ENCODE results near the gene ICE1. TPM values are rescaled to one million over a fixed set of nuclear protein-coding genes. Genes with fewer than 3 reads are reported as not detected.
A peak's percentile ranks its signal among the peaks of the same experiment; 100 is the strongest.

Gene ICE1
- total and polyA plus RNA-seq, 2 donors (not counting 1 experiment from before 2014, with no cell fraction given) = 6.5 to 39.7 TPM

GRCh38 chr5:5419291-5420210 lies 2.9 kb upstream of the ICE1 start:
- POLR2A ChIA-PET = no interaction called here

More at GRCh38 chr5:5419291-5420210, 2.9 kb upstream of the ICE1 start:
- Mint-ChIP-seq H3K4me3 (no peak overlapping the region), H3K9me3 (ENCODE audit: insufficient read depth) (no peaks in the 10 kb centered on the region), H3K27ac (no peak overlapping the region), H3K4me1 (peaks cover 21% of the 10 kb centered on the region), H3K27me3 (no peaks in the 10 kb centered on the region)
- Histone ChIP-seq H3K4me1 (ENCODE audit: control insufficient read depth in 2 of 2, insufficient read depth in 2 of 2, low read length in 2 of 2) (peaks cover 25 to 30% of the 10 kb centered on the region in 2 donors), H3K9ac (ENCODE audit: low read length) (no peak overlapping the region), H3K36me3 (replicated peaks in 1 of 2; ENCODE audit: control extremely low read depth in 1 of 2, control insufficient read depth in 1 of 2, extremely low read depth in 1 of 2, insufficient read depth in 2 of 2, low read length in 1 of 2) (peaks cover 0 to 3% of the 10 kb centered on the region in 2 experiments), H3K9me3 (ENCODE audit: control extremely low read depth in 1 of 3, control insufficient read depth in 2 of 3, insufficient read depth in 1 of 3, low read length in 2 of 3) (no peaks in the 10 kb centered on the region), H3K79me2 (ENCODE audit: control insufficient read depth, insufficient read depth, low read length) (peaks cover 20% of the 10 kb centered on the region), H3K27ac (ENCODE audit: low read length in 2 of 2) (no peak overlapping the region), H4K20me1 (ENCODE audit: control insufficient read depth, insufficient read depth, low read length, poor library complexity, severe bottlenecking) (peaks cover 16% of the 10 kb centered on the region), H3K4me2 (replicated peaks; ENCODE audit: low read depth, low read length, poor library complexity, severe bottlenecking) (no peak overlapping the region), H2AFZ (ENCODE audit: insufficient read depth, low read depth, low read length, poor library complexity, severe bottlenecking) (no peak overlapping the region), H3K4me3 (ENCODE audit: control extremely low read depth in 1 of 5, extremely low read depth in 1 of 5, insufficient read depth in 1 of 5, low read depth in 2 of 5, low read length in 4 of 5) (no peak overlapping the region), H3K27me3 (replicated peaks in 1 of 4; ENCODE audit: control extremely low read depth in 1 of 4, control insufficient read depth in 3 of 4, insufficient read depth in 4 of 4, low read length in 3 of 4) (no peaks in the 10 kb centered on the region)
- intact Hi-C loops (cut with micrococcal nuclease) = no loop called here
- ATAC-seq (ENCODE audit: low read depth) (no peak), DNase-seq (peak; percentile 33)
- peak; percentile 36 for TF ChIP-seq CTCF (IDR thresholded peaks at IDR 0.05)
- TF ChIP-seq EZH2 (IDR thresholded peaks at IDR 0.05; ENCODE audit: borderline replicate concordance, insufficient read depth, low read depth, low read length, poor library complexity, severe bottlenecking) = no peak
- 82% methylated on average over 6 of the region's 11 CpGs for WGBS (ENCODE audit: insufficient coverage)
- CTCF ChIA-PET = interaction anchor here (2.4 to 3.0 kb wide), 2 partner anchors 277 to 280 kb away, joined by 7 to 15 read pairs; partner anchors contain the start of gene ADAMTS16

Data from B cell (primary cell).